GM12874 (cell line): ENCODE data around the gene MXRA5.

Source experiments
- CTCF ChIP-seq: IDR thresholded peaks from 2 replicates; pipeline ENCODE4 v1.5.1; 2011; ENCODE audit warnings: low read depth, mild to moderate bottlenecking, control low read depth, low read length, moderate library complexity; ENCODE audit not compliant: insufficient read depth

Gene MXRA5

GRCh38 chrX:3286196-3286945 is 60.1 kb downstream of the MXRA5 start:
- TF ChIP-seq CTCF, result no peak

- TF ChIP-seq CTCF, result no peak
These were observed 65.7 kb downstream of the MXRA5 start for GRCh38 chrX:3280706-3281105.

GRCh38 chrX:3271834-3272186 is 74.6 kb downstream of the MXRA5 start:
- TF ChIP-seq CTCF, result no peak

- TF ChIP-seq CTCF, result no peak
These were observed 75.1 kb downstream of the MXRA5 start for GRCh38 chrX:3271183-3271833.

GRCh38 chrX:3268829-3269228 is 77.6 kb downstream of the MXRA5 start:
- TF ChIP-seq CTCF, result no peak

GRCh38 chrX:3263681-3264126 is 82.7 kb downstream of the MXRA5 start:
- no peak for TF ChIP-seq CTCF

GRCh38 chrX:3262901-3263300 is 83.6 kb downstream of the MXRA5 start:
- TF ChIP-seq CTCF, result no peak
